Activated CD8-positive, alpha-beta memory T cell treated with anti-CD3 and anti-CD28 coated beads, Interleukin-2, amount 50 U/mL, for 48 hours (primary cell): ENCODE measurements around the gene KLHL7.
"Not testable (repeated sequence)": the region's sequence is repeated elsewhere in the genome, so short reads cannot be mapped to it uniquely, and the experiment has no call there.

Experiments used
- DNase-seq: peaks from one replicate; pipeline ENCODE4 v3.0.0-alpha.2; 2020

KLHL7 gene

GRCh38 chr7:23107781-23108180, 2.2 kb downstream of the KLHL7 start:
- DNase-seq, result no peak

DNA sequence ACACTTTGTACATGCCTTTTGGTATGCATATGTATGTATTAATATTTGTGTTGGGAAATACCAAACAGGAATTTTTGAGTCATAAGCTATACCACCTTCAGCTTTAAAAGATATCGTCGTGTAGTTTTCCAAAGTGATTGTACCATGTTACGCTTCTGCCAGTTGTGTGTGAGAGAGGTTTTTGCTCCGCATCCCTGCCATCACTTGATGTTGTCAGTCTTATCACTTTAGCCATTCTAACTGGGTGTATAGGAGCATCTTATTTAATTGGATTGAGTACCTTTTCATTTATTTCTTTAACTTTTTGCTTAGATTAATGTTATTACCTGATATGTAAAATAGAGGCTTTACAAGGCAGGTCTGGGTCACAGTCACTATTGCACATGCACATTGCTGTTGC, 3.4 kb downstream of the KLHL7 start:
- DNase-seq, result no peak

DNA sequence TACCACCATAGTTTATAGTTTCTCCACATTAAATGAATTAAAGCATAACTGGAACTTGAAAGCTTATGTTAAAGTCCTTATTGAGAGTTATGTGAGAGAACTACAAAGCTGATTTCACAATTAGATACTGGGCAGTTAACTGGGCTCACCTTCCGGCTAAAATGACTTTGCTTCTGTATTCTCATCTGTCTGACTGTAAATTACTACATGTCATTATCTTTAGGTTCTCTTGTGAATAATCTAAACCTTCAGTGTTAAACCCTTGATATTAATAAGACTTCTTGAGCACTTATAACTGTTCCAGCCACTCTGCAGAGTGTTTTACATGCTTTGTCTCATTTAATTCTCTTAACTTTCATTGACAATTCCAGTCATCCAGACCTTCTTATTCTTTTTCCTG, 3.9 kb downstream of the KLHL7 start:
- no peak for DNase-seq

- no peak for DNase-seq
These were observed 9.3 kb downstream of the KLHL7 start for GRCh38 chr7:23114896-23115295.

DNA sequence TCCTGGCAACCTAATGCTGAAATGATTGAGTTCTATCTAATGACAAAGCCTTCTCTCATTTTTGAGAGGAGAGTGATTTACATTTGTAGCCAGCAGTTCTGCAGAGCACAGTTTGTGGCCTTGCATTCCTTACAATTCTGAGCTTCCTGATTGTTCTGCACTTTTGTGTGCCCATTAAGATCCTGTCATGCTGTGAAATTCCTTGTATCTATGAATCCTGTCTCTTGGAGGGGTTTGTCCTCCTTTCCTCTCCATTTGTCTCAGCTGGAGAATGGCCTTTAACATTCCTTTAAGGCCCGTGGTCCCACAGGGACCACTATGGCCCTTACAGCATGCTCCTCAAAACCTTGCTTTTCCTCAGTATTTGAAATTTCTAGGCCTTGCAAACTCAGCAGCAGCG, 10.4 kb downstream of the KLHL7 start:
- DNase-seq, result no peak

GRCh38 chr7:23117841-23118240, 12.3 kb downstream of the KLHL7 start:
- DNase-seq, result no peak

DNA sequence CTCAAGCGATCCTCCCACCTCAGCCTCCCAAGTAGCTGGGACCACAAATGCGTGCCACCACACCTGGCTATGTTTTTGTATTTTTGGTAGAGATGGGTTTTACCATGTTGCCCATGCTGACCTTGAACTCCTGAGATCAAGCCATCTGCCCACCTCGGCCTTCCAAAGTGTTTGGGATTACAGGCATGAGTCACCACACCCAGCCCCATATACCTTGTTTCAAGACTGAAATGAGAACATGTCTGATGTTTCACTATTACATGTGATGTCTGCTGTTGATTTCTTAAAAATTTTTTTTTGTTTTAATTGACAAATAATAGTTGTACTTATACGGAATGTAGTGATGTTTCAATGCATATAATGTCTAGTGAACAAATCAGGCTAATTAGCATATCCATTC, 14.5 kb downstream of the KLHL7 start:
- no peak for DNase-seq

- DNase-seq, result no peak
These were observed 15.6 kb downstream of the KLHL7 start for GRCh38 chr7:23121165-23121564.

- DNase-seq, result no peak
These were observed 17.4 kb downstream of the KLHL7 start for GRCh38 chr7:23123007-23123406.

DNA sequence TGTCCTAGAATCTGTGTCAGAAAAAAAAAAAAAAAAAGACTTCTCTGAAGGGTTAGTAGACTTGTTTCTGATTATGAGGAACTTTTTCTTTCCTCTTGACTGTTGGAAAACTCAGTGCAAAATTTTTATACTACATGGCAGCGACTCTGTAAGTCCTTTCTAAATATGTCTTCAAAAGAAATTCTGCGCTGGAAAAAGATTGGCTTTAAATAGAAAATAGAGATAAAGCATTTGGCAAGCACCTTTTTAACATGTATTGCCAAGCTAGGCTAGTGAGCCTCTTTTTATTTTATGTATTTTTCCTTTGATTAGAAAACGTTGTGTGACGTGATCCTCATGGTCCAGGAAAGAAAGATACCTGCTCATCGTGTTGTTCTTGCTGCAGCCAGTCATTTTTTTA, 17.9 kb downstream of the KLHL7 start:
- DNase-seq, result no peak

GRCh38 chr7:23129036-23129435, 23.5 kb downstream of the KLHL7 start:
- DNase-seq, result no peak

DNA sequence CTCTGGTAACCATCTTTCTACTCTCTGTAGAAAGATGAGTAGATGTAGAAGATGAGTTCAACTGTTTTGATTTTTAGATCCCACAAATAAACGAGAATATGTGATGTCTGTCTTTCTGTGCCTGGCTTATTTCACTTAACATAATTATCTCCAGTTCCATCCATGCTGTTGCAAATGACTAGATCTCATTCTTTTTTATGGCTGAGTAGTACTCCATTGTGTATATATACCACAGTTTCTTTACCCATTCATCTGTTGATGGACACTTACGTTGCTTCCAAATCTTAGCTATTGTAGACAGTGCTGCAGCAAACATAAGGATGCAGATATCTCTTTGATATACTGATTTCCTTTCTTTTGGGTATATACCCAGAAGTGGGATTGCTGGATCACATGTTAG, 26.2 kb downstream of the KLHL7 start:
- not testable (repeated sequence) for DNase-seq

DNA sequence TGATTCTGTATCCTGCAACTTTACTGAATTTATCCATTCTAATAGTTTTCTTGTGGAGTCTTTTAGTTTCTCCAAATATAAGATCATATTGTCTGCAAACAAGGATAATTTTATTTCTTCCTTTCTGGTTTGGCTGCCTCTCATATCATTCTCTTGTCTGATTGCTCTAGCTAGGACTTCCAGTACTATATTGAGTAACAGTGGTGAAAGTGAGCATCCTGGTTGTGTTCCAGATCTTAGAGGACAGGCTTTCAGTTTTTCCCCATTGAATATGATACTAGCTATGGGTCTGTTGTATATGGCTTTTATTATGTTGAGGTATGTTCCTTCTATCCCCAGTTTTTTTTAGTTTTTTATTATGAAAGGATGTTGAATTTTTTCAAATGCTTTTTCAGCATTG, 28.2 kb downstream of the KLHL7 start:
- no peak for DNase-seq

- DNase-seq, result no peak
These were observed 30.2 kb downstream of the KLHL7 start for GRCh38 chr7:23135755-23136154.

GRCh38 chr7:23136216-23136615, 30.6 kb downstream of the KLHL7 start:
- DNase-seq, result no peak

DNA sequence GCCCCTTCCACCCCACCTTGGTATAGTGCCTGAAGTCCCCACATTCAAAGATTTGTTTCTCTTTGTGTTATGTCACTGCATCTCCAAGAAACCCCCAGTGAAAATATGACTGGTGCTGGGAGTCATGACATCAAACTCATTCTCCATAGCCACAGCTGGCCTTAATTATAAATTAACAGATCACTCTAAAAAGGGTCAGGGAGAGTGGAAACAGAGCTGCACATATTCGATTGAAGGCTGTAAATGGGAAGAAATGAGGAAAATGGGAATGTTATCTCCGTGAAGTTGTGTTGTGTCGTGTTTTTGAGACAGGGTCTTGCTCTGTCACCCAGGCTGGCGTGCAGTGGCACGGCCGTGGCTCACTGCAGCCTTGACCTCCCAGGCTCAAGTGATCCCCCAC, 52.1 kb downstream of the KLHL7 start:
- DNase-seq, result no peak

- no peak for DNase-seq
These were observed 53.0 kb downstream of the KLHL7 start for GRCh38 chr7:23158546-23158945.

- no peak for DNase-seq
These were observed 55.9 kb downstream of the KLHL7 start for GRCh38 chr7:23161482-23161881.

GRCh38 chr7:23164846-23165245, 59.3 kb downstream of the KLHL7 start:
- no peak for DNase-seq

DNA sequence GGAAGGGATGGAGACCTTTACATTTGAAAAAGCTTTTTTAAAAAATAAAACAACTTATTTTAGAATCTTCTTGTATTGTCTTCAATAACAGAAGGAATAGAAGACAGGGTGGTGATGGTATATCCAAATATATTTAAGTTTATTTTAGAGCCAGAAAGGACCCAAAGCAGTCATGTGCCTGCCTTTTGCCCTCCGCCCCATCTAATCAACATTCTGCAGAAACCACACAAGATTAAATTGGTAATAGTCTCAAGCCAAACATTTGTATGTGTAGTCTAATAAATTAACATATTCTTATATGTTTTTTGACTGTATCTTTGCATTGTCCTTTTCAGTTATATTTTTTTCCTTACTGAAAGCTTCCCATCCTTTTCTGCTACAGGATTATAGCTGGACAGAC, 59.7 kb downstream of the KLHL7 start:
- no peak for DNase-seq

DNA sequence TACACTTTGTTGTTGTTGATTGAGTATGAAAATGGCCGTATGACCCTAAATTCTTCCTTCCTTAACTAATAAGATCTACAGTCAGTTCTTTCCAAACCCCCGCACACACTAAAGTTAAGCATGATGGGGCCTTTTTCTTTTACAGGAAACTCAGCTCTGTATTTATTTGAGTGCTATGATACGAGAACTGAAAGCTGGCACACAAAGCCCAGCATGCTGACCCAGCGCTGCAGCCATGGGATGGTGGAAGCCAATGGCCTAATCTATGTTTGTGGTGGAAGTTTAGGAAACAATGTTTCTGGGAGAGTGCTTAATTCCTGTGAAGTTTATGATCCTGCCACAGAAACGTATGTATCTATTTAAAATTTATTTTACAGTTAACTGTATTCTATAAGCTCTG, 62.1 kb downstream of the KLHL7 start:
- DNase-seq, result no peak

- DNase-seq, result no peak
These were observed 62.7 kb downstream of the KLHL7 start for GRCh38 chr7:23168111-23168885.

DNA sequence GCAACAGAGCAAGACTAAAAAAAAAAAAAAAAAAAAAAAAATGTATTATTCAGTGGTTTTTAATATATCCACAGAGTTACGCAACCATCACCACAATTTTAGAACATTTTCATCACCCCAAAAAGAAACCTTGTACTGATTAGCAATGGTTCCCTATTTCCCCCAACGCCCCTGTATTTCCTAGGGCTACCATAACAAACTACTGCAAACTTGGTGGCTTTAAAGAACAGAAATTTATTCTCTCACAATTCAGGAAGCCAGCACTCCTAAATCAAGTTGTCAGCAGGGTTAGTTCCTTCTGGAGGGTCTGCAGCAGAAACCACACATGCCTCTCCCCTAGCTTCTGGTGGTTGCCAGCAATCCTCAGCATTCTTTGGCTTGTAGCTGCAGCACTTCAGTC, 70.4 kb downstream of the KLHL7 start:
- DNase-seq, result no peak

GRCh38 chr7:23181684-23182553, 76.3 kb downstream of the KLHL7 start, which contains the start of gene NUP42:
Gene NUP42, plus strand, starts transcription at chr7:23182048. Its CDS starts 38 bp downstream, at chr7:23182086.
- DNase-seq, result peak; percentile 99
